Left lung (tissue), 10 donors: ENCODE results near the gene LAMTOR2. TPM values are rescaled to one million over a fixed set of nuclear protein-coding genes. Genes with fewer than 3 reads are reported as not detected.

Source experiments
- ATAC-seq: fragments of 200-7000 bp; cut with Tn5 transposase; one replicate; pipeline ENCODE4 v1.9.1; 2020; ENCODE audit warnings: moderate library complexity
- DNase-seq, 4 donors: peaks; one replicate each; pipeline ENCODE4 v3.0.0-alpha.2; 2013 to 2020
- H3K27ac ChIP-seq, 2 donors: fragments of 200-600 bp; sonication (generic) in 1 of 2; one replicate each; pipeline versions ENCODE4 v1.5.0 to v1.8.0; 2020 to 2021
- H3K27me3 ChIP-seq, 2 donors: fragments of 200-600 bp; sonication (generic) in 1 of 2; one replicate each; pipeline versions ENCODE4 v1.5.0 to v1.8.0; 2020 to 2021
- H3K36me3 ChIP-seq, 2 donors: fragments of 200-600 bp; sonication (generic) in 1 of 2; one replicate each; pipeline versions ENCODE4 v1.5.0 to v1.8.0; 2020 to 2021
- H3K4me1 ChIP-seq, 2 donors: fragments of 200-600 bp; one replicate each; pipeline ENCODE4 v1.8.0; 2021
- H3K4me3 ChIP-seq, 2 donors: fragments of 200-600 bp; sonication (generic) in 1 of 2; one replicate each; pipeline versions ENCODE4 v1.5.0 to v1.8.0; 2020 to 2021; ENCODE audit warnings: mild to moderate bottlenecking in 1 of 2
- H3K9me3 ChIP-seq, 2 donors: fragments of 200-600 bp; sonication (generic) in 1 of 2; one replicate each; pipeline versions ENCODE4 v1.5.0 to v1.8.0; 2020 to 2021
- CTCF ChIP-seq, 2 donors: fragments of 200-600 bp; sonication (generic) in 1 of 2; IDR thresholded peaks; one replicate each; pipeline versions ENCODE4 v1.5.0 to v1.8.0; 2021; ENCODE audit warnings: antibody characterized with exemption in 2 of 2
- intact Hi-C, 2 donors: fragments of 100-400 bp; cut with DNase I; formaldehyde crosslinking; loops; one replicate each; pipeline versions ENCODE4 v1.11.2 to v1.14.2; 2022
- polyA plus RNA-seq, 6 donors: library from polyadenylated mRNA; unstranded; fragments of 120-200 nt; gene quantifications; one replicate each; pipeline ENCODE4 v1.2.1, GENCODE V29; 2013; ENCODE audit not compliant: insufficient read length in 6 of 6
- total RNA-seq, 2 donors: library from RNA; stranded (reverse); fragmentation: NEBNext Ultra II Directional; extraction: Animal tissue kit (Norgen Biotek cat#: 25700); gene quantifications; one replicate each; pipeline ENCODE4 v1.2.1, GENCODE V29; 2021
- donor health status: DM: no; HTN: yes; CAD: no.
- donor health status: DM: no; HTN: no; CAD: no.

LAMTOR2 gene
- total and polyA plus RNA-seq, 8 donors, result 39.0 to 71.0 (median 48.3) TPM

- H3K27ac ChIP-seq, result no peak overlapping the region
- H3K36me3 ChIP-seq, result no peaks in the 10 kb centered on the region
- intact Hi-C loops, result loop anchor here (5.0 kb wide), 1 partner anchor 33 kb away; no protein-coding TSS in a partner anchor
- DNase-seq (no peak), ATAC-seq (no peak)
- no peak overlapping the region for H3K4me3 ChIP-seq
- TF ChIP-seq CTCF (IDR thresholded peaks at IDR 0.05), result no peak
- H3K4me1 ChIP-seq, result peaks cover 25 to 60% of the 10 kb centered on the region in 2 donors
- peaks cover 0 to 31% of the 10 kb centered on the region in 2 donors for H3K27me3 ChIP-seq
- H3K9me3 ChIP-seq, result no peaks in the 10 kb centered on the region
These were observed 44.7 kb downstream of the LAMTOR2 start for GRCh38 chr1:156099282-156099681.

GRCh38 chr1:156100205-156100995, 45.8 kb downstream of the LAMTOR2 start:
- peaks cover 0 to 34% of the 10 kb centered on the region in 2 donors for H3K27me3 ChIP-seq
- no peaks in the 10 kb centered on the region for H3K9me3 ChIP-seq
- DNase-seq (no peak), ATAC-seq (no peak)
- peaks cover 36 to 71% of the 10 kb centered on the region in 2 donors for H3K4me1 ChIP-seq
- no peak for TF ChIP-seq CTCF (IDR thresholded peaks at IDR 0.05)
- H3K36me3 ChIP-seq, result no peaks in the 10 kb centered on the region
- no peak overlapping the region for H3K4me3 ChIP-seq
- H3K27ac ChIP-seq, result no peak overlapping the region
- intact Hi-C loops, result no loop called here

- no peak for TF ChIP-seq CTCF (IDR thresholded peaks at IDR 0.05)
- ATAC-seq (no peak), DNase-seq (no peak)
- Histone ChIP-seq H3K27me3 (peaks cover 0 to 42% of the 10 kb centered on the region in 2 donors), H3K9me3 (no peaks in the 10 kb centered on the region), H3K27ac (peak overlapping the region in 1 of 2 donors; percentile 94), H3K4me1 (peaks cover 42 to 72% of the 10 kb centered on the region in 2 donors), H3K36me3 (no peaks in the 10 kb centered on the region), H3K4me3 (no peak overlapping the region)
- intact Hi-C loops, result no loop called here
These were observed 47.3 kb downstream of the LAMTOR2 start for GRCh38 chr1:156101880-156102279.

GRCh38 chr1:156102633-156103511, 48.3 kb downstream of the LAMTOR2 start:
- Histone ChIP-seq H3K27ac (peak overlapping the region; percentile 93 to 94), H3K9me3 (no peaks in the 10 kb centered on the region), H3K4me3 (no peak overlapping the region), H3K27me3 (peaks cover 0 to 52% of the 10 kb centered on the region in 2 donors), H3K36me3 (no peaks in the 10 kb centered on the region), H3K4me1 (peaks cover 39 to 67% of the 10 kb centered on the region in 2 donors)
- ATAC-seq (no peak), DNase-seq (no peak)
- no peak for TF ChIP-seq CTCF (IDR thresholded peaks at IDR 0.05)
- intact Hi-C loops, result no loop called here

- ATAC-seq (no peak), DNase-seq (peak in 1 of 4 donors; percentile 61)
- H3K4me1 ChIP-seq, result peaks cover 39 to 67% of the 10 kb centered on the region in 2 donors
- peaks cover 0 to 58% of the 10 kb centered on the region in 2 donors for H3K27me3 ChIP-seq
- H3K27ac ChIP-seq, result peak overlapping the region; percentile 93 to 94
- H3K36me3 ChIP-seq, result no peaks in the 10 kb centered on the region
- H3K9me3 ChIP-seq, result no peaks in the 10 kb centered on the region
- no peak for TF ChIP-seq CTCF (IDR thresholded peaks at IDR 0.05)
- intact Hi-C loops, result no loop called here
- H3K4me3 ChIP-seq, result no peak overlapping the region
These were observed 49.0 kb downstream of the LAMTOR2 start for GRCh38 chr1:156103521-156103947.
